Epithelial cell of esophagus (primary cell): Measurements from ENCODE around the gene AP2M1.
A peak's percentile ranks its signal among the peaks of the same experiment; 100 is the strongest.

Experiments
- DNase-seq: peaks from one replicate; pipeline ENCODE4 v3.0.0; 2010; ENCODE audit warnings: low read depth
- H3K4me3 ChIP-seq: 2 replicates; pipeline ENCODE4 v1.5.1; 2011; ENCODE audit warnings: mild to moderate bottlenecking, low read length, control low read depth
- CTCF ChIP-seq: IDR thresholded peaks from 2 replicates; pipeline ENCODE4 v1.5.1; 2011; ENCODE audit warnings: low read depth, mild to moderate bottlenecking, low read length, control low read depth, inconsistent platforms; ENCODE audit not compliant: insufficient read depth; ENCODE audit errors: missing control alignments

Gene AP2M1

GRCh38 chr3:184230603-184231528 lies 56.2 kb downstream of the AP2M1 start:
- DNase-seq: peak; percentile 57
- H3K4me3 ChIP-seq: no peak overlapping the region
- no peak for TF ChIP-seq CTCF

DNA sequence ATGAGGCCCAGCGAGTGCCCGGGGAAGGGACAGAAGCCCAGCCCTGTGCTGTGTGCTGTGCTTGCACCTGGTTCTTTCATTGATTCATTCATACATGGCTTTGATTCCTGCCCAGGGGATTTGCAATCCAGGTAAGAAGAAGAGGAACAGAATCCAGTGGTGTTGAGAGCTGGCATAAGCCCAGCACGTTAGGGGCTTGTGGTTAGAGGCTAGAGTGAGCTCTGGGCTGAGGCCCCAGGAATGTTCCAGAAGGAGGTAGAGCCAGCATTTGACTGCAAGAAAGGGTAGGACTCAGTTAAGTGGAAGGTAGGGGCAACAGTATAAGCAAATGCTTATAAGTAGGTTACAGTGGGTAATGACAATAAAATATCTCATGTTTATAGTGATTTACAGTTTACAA lies 57.0 kb downstream of the AP2M1 start:
- no peak for DNase-seq
- H3K4me3 ChIP-seq: no peak overlapping the region

GRCh38 chr3:184233127-184233843 lies 58.6 kb downstream of the AP2M1 start:
- TF ChIP-seq CTCF: no peak
- DNase-seq: no peak
- no peak overlapping the region for H3K4me3 ChIP-seq

More for the DNA sequence above, 57.0 kb downstream of the AP2M1 start:
- TF ChIP-seq CTCF: no peak
